Measurements from ENCODE around the gene SPINT2.
"Not testable (repeated sequence)": the region's sequence is repeated elsewhere in the genome, so short reads cannot be mapped to it uniquely, and the experiment has no call there.

Gene SPINT2, protein sequence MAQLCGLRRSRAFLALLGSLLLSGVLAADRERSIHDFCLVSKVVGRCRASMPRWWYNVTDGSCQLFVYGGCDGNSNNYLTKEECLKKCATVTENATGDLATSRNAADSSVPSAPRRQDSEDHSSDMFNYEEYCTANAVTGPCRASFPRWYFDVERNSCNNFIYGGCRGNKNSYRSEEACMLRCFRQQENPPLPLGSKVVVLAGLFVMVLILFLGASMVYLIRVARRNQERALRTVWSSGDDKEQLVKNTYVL

DNA sequence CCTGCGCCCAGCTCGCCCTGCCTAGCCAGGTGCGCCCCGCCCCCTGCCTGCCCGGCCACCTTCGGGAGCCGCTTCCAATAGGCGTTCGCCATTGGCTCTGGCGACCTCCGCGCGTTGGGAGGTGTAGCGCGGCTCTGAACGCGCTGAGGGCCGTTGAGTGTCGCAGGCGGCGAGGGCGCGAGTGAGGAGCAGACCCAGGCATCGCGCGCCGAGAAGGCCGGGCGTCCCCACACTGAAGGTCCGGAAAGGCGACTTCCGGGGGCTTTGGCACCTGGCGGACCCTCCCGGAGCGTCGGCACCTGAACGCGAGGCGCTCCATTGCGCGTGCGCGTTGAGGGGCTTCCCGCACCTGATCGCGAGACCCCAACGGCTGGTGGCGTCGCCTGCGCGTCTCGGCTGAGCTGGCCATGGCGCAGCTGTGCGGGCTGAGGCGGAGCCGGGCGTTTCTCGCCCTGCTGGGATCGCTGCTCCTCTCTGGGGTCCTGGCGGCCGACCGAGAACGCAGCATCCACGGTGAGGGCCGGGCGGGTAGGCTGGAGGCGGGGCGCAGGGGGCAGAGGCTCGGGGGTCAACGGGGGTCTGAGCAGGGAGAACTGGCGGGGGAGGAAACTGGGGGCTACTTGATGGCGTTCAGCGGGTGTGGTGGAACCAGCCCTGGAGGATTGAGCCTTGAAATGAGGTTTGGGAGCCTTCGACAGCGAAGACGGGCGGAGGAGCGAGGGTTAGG lies at the start of gene SPINT2:
TSS of gene SPINT2 (plus strand) at position 88 of the 727 bp plus-strand sequence. CDS start at position 408, 320 bp downstream.
- DNase-seq = peak; percentile 99

DNA sequence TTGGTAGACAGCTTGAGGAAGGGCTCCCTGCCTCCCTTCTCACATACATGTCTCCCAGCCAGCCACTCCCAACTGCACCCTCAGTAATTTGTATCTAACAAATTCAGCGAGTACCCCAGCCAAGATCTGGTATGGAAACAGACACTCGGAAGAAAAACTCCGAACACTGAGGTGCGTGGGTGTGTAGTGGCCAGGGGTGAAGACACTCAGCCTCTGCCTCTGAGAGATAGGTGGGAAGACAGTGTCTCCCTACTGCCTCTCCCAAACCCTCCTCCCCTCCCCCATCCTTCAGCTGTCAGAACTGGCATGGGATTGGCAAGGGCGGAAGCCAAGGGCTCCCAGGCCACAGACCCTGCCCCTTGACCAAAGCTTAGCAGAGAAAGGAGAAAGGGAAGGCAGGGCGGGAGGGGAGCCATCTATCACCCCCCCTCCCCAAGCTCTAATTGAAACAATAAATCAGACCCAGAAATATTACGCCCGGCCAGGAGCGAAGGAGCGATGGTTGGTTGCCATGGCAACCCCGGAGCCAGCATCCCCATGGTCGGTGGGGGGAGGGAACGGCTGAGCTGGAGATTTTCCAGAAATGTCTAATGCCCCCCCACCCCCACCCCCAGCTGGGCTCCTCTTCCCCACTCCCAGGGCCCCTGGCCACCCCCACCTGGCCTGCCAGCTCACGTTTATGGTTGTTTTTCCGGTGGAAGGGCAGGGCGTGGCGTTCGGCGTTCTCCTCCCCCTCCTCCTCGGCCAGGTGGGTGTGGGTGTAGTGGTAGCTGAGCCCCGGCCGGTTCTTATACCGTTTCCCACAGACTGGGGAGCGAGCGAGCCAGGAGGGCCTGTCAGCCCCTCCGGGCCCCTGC lies 47.4 kb upstream of the SPINT2 start:
- DNase-seq = no peak

DNA sequence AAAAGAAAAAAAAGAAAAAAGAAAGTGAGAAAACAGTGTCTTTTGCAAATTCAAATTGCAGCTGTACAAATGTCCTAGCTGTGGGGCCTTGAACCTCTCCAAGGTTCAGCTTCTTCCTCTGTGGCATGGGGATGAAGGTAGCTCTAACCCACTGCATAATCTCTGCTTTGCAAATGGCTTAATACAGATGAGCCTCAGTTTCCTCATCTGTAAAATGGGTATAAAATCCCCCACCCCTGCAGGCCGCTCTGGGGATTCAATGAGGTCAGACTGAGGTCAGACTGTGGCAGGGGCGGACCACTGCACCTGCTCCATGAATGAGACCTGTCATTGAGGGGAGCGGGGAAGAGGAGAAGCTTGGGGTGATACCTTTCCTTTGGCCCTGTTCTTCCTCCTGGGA lies 46.2 kb upstream of the SPINT2 start:
- no peak for DNase-seq

DNA sequence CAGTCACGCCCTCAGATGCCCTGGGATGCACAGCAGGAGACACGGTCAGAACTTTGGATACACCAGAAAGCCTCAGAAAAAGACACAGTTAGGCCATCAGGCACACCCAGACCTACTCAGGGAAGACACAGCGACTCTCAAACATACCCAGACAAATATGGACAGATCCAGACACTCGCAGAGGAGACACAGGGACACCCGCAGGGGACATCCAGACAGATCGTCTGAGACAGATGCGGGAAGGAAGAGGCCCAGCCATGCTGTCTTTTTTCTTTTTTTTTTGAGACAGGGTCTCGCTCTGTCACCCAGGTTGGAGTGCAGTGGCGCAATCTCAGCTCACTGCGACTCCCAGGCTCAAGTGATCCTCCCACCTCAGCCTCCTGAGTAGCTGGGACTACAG lies 45.2 kb upstream of the SPINT2 start:
- no peak for DNase-seq

DNA sequence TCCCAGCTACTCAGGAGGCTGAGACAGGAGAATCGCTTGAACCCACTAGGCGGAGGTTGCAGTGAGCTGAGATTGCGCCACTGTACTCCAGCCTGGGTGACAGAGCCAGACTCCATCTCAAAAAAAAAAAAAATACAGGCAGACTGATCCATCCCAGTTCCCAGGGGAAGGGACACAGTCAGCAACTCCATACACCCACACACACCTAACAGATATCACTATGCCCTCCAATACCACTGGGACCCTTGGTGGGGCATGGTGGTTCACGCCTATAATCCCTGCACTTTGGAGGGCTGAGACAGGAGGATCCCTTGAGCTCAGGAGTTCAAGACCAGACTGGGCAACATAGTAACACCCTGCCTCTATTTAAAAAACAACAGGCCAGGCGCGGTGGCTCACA lies 43.0 kb upstream of the SPINT2 start:
- no peak for DNase-seq

DNA sequence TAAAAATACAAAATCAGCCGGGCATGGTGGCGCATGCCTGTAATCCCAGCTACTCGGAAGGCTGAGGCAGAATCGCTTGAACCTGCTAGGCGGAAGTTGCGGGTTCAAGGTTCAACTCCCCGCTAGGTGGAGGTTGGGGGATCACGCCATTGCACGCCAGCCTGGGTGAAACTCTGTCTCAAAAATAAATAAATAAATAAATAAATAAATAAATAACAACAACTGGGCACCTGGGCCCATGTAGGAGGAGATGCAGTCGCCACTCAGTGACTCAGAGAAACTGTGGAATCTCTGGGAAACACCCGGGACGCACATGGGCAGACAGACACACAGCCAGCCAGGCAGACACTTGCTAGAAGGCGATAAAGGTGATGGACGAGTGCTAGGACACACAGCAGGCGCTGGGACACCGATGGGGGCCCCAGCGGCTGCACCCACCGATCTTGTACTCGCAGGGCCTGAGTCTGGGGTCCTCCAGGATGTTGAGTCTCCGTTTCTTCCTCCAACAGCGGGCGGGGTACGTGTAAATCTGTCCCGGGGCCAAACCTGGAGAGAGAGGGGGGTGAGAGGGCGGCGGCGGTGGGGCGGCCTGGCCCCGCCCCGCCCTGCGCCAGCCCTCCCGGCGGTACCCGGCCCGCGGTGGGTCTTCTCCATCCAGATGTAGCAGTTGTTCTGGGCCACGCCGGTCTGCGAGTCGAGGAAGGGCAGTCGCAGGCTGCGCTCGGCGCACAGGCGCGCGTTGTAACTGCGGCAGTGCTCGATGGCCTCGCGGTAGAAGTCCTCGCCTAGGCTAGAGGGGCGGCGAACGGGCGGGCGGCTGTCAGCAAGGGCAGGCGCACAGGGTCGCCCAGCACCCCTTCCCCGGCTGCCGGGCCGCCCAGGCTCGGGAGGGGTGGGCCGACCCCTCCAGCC lies 42.2 kb upstream of the SPINT2 start:
- DNase-seq = no peak

DNA sequence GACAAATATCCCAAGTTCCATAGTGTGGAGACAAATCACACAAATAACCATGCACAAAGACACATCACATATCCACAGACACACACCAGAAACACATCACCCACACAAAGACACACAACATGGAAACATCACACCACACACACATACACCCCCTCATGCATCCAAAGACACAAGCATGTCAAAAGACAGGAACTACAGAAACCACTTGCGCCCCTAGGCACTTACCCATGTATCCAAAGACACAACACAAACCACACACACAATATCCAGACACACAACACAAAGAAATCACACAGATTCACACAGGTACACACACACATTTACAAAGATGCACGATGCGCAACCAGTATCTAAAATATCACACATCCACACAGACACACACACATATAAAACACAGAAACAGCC lies 41.3 kb upstream of the SPINT2 start:
- DNase-seq = no peak

DNA sequence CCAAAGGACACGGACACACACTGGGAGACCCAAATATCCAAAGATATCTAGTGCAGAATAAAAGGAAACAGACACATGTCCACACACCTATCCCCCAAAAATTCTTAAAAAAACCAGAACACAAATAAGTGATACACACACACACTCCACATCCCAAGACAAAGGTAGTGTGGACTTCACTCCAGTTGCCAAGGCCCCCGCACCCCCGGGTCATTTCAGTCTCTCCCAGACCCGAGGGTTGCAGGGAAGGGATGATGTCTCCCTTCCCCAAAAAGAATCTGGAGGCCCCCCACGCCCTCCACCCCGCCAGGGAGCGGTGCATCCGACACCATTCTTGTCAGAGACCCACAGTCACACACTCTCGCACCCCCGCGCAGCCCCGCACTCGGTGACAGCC lies 40.8 kb upstream of the SPINT2 start:
- DNase-seq = no peak

DNA sequence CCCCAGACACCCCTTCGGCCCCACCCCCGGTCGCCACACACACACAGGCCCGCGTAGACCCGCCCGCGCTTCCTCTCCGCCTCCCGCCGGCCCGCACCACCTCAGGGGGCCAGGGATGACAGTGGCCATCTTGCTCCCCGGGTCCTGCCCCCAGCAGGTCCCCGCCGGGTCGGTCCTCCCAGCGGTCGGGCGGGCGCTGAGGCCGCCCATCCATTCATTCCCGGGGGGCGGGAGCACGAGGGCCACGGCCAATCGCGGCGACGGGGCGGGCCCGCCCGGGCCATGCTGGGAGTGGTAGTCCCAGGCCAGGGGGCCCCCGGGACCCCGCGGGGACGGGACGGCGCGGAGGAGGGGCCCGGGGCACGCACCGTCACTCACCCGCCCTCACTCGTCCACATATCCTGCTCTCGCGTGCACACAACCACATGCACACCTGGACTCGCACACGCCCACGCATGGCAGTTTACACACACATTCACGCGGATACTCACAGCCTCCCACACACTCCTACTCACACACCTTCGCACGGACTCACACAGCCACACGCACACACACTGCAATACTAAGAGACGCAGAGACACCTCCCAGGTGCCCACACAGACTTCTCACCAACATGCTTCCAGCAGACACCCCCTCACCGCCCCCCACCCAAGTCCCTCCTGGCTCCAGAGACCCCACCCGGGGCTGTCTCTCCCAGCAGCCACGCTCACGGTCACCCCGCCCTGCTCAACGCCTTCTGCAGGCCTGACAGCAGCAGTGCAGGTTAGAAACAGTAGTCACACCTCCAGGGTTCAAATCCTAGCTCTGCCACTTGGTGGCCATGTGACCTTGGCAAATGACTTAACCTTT lies 40.1 kb upstream of the SPINT2 start, which contains the start of gene DPF1:
TSS of gene DPF1 (minus strand) at position 209 of the 849 bp plus-strand sequence. CDS start at position 129, 80 bp downstream.
- peak; percentile 98 for DNase-seq

DNA sequence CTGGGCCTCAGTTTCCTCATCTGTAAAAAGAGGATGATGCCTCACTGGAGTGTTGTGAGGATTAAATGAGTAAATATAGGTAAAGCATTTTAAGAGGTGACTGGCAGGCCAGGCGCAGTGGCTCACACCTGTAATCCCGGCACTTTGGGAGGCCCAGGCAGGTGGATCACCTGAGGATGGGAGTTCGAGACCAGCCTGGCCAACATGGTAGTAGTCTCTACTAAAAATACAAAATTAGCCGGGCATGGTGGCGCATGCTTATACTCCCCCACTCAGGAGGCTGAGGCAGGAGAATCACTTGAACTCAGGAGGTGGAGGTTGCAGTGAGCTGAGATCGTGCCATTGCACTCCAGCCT lies 39.5 kb upstream of the SPINT2 start:
- DNase-seq = not testable (repeated sequence)

DNA sequence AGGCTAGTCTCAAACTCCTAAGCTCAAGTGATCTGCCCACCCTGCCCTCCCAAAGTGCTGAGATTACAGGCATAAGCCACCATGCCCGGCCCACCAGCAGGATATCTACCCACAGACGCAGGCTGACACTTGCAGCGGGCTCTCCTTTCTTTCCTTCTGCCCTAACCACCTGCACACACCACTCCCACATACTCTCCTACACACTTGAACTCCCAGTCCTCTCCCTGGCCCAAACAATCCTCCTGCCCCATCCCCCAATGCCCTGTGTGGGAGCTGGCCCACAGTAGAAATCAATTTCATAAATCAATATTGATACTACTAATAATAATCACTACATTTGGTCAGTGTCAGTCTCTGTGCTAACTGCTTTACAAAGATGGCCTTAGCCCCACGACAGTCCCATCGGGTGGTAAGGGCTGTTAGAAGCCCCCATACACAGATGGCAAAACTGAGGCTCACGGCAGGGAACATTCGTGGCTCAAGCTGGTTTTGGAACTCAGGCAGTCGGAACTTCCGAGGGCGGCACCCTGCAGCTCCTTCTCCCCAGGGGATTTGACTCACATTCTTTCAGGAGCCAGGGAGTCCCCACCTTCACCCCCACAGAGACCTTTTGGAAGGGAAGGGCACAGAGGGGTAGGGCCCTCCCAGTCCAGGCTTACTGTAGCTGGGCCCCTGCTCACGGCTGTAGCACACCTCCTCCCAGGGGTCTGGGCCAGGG lies 36.9 kb upstream of the SPINT2 start:
- no peak for DNase-seq

DNA sequence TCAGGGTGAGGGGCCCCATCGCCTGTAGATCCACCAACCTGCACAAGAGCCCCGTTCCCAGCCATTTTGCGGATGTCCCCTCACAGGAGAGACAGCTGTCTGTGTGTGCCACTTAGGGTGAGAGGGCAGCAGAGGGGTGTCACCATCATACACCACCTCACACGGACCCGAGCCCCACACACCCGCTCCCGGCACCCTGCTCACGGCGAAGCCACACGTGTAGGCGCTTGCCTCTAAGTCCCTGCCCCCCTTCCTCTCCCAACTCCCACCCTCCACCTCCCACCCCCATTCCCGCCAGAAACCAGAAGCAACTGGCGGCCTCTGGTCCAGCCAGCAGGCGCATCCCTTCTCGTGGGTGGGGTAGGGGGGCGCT lies 36.4 kb upstream of the SPINT2 start:
- no peak for DNase-seq

DNA sequence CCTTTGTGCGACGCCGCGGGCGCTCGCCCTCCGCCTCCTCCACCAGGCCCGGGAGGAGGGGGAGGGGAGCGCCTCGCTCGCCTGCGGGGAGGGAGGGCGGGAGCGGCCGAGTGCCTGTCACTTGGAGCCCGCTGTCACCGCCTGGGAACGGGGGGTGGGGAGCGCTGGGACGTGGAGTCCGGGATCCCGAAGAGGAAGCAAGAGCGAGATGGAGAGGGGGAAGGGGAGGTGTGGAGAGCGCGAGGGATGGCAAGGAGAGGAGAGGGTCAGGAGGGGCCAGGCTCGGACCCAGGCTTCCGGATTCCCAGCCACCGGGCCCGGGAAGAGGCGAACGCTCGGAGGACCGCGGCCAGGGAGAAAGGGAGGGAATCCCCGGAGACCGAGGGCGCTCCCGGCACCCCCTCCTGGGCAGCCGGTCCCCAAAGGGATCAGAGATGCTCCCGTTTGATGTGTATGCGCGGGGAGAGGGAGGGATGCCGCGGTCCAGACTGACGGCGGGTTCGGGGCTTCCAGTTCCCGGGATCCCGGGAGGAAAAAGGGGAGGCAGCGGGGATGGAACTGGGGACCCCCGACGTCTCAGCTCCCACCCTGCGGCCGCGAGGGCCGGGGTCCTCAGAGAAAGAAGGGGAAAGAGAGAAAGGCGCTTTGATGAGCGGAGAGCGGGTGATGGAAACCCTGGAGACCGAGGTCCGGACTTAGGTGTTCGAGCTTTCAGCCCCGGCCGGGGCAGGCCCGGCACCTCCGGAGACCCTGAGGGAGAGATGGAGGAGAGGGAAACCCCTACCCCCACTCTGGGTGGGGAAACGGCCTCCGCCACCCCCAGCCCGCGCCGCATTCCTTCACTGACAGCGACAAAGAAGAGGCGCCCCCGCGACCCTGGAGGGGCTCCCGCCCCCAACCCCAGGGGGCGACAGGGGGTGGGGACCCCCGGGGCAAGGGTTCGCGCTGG lies 35.6 kb upstream of the SPINT2 start:
- DNase-seq = peak; percentile 65

DNA sequence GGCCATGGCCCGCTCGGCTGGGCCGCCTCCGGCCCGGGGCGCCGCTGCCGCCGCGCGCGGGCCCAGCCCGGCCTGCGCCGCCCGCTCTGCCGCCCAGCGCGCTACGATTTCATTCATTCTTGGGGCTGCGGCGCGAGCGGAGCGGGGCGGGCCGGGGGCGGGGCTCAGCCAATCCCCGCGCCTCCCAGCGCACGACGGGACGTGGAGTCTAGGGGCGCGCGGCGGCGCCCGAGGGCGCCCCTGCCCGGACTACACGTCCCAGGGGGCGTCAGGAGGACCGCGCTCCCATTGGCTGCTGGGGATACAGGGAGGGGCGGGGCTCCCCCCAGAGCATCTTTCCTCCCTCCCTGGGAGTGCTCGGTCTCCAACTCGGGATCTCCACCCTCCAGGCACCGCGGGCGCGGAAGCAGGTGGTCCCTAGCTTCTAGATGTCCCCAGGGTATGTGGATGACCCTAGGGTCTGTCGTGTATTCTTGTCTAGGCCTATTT lies 34.7 kb upstream of the SPINT2 start:
- DNase-seq = peak; percentile 97

DNA sequence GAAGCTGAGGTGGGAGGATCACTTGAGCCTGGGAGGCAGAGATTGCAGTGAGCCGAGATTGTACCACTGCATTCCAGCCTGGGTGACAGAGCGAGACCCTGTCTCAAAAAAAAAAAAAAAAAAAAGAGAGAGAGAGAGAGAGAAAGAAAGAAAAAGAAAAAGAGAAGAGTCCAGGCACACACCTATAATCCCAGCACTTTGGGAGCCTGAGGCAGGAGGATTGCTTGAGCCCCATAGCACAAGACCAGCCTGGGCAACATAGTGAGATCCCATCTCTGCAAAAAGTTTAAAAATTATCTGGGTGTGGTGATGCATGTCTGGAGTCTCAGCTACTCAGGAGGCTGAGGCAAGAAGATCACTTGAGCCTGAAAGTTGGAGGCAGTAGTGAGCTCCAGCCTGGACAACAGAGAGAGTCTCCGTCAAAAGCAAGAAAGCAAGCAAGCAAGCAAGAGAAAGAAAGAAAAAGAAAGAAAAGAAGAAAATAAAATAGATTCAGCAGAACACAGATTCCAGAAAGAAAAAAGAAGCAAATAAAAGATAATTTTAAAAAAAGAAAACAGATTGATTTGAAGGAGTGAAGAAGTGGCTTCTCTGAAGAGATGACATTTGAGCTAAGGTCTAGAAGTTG lies 33.8 kb upstream of the SPINT2 start:
- DNase-seq = not testable (repeated sequence)

DNA sequence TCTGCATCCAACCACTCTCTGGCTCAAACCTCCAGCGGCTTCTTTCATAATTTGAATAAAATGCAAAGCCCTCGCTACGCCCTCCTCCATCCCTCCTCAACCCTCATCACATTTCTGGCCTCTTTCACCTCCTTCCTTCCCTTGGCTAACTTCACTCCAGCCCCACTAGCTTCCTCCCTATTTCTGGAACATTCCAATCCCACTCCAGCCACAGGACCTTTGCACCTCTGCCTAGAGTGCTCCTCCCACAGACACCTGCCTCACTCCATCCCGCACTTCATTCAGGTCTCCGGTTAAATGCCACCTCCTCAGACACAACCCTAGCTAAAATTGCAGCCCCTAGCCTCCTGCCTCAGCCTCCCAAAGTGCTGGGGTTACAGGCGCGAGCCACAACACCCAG lies 32.5 kb upstream of the SPINT2 start:
- DNase-seq = no peak

DNA sequence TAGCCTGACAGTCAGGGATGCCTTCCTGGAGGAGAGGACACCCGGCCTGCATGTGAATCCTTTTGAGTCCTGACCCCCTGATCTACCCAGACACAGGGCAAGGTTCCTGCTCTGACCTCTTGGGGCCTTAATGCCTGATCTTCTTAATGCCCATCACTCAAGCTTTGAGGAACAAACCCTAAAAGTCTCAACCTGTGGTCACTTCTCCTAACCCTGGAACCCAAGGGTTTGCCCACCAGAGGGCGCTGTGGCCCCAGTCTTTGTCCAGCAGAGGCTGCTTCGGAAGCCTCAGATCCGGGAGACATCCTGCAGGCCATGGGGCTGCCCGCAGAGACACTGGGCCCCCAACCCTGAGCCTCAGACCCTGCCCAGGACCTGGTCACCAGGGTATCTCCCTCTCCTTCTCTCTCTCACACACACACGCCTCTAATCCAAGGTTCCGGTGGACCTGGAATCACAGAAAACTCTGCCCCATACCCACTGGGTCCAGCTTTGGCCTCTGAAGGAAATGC lies 30.6 kb upstream of the SPINT2 start:
- DNase-seq = peak; percentile 90

DNA sequence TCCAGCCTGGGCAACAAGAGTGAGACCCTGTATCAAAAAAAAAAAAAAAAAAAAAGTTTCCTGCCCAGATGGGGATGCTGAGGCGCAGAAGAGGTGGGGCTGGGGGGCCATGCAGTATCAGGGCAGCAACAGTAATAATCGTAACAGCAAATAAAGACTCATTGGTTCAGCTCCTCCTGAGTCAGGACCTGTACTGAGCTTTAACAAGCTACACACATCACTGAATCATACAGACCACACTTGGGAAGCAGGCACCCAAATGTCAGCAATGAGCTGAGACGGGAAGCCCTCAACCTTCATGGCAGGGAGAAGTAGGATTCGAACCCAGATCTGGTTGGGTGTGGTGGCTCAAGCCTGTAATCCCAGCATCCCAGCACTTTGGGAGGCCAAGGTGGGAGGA lies 29.8 kb upstream of the SPINT2 start:
- DNase-seq = no peak

DNA sequence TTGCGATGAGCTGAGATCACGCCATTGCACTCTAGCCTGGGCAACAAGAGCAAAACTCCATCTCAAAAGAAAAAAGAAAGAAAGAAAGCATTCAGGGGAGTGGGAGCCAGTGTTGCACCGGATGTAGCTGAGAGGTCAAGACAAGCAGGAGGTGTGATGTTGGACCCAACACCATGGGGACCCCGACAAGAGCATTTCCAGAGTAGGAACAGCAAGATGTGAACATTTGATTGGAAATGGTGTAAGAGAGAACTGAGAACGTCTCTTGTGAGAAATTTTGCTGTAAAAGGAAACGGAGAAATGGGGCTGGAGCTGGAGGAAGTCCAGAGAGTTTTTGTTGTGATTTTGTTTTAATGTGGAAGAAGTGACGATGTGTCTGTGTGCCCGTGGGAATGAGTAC lies 24.6 kb upstream of the SPINT2 start:
- no peak for DNase-seq
